Nephron (organoid): Measurements from ENCODE around the gene GSE1.

Experiments used
- H3K27ac Mint-ChIP-seq, 3 experiments: 2 replicates each; pipeline ENCODE4 v1.8.0; 2020; ENCODE audit warnings: mixed read lengths in 3 of 3, mild to moderate bottlenecking in 2 of 3, moderate library complexity in 1 of 3
- H3K27me3 Mint-ChIP-seq: 2 replicates; pipeline ENCODE4 v1.8.0; 2021; ENCODE audit warnings: low read depth, mild to moderate bottlenecking, moderate library complexity, mixed read lengths
- H3K36me3 Mint-ChIP-seq: 2 replicates; pipeline ENCODE4 v1.8.0; 2020; ENCODE audit warnings: low read depth, mixed read lengths
- H3K4me1 Mint-ChIP-seq: 2 replicates; pipeline ENCODE4 v1.8.0; 2020; ENCODE audit warnings: mixed read lengths
- H3K4me3 Mint-ChIP-seq, 3 experiments: 2 replicates each; pipeline ENCODE4 v1.8.0; 2020; ENCODE audit warnings: mild to moderate bottlenecking in 3 of 3, mixed read lengths in 3 of 3, moderate library complexity in 2 of 3
- H3K9me3 Mint-ChIP-seq: 2 replicates; pipeline ENCODE4 v1.8.0; 2020; ENCODE audit warnings: mixed read lengths
- CTCF ChIP-seq, 3 experiments: fragments of 200-600 bp; sonication (generic); IDR thresholded peaks; one replicate each; pipeline ENCODE4 v1.5.0; 2021; ENCODE audit warnings: antibody characterized with exemption in 3 of 3; ENCODE audit not compliant: unreplicated experiment in 3 of 3

Gene GSE1

GRCh38 chr16:85601272-85601639 lies 11.9 kb upstream of the GSE1 start:
- H3K4me3 Mint-ChIP-seq = no peak overlapping the region
- peaks cover 62% of the 10 kb centered on the region for H3K4me1 Mint-ChIP-seq
- H3K36me3 Mint-ChIP-seq = no peaks in the 10 kb centered on the region
- H3K27ac Mint-ChIP-seq = peak overlapping the region; percentile 69 to 89 (median 85)
- TF ChIP-seq CTCF (IDR thresholded peaks at IDR 0.05; ENCODE audit: unreplicated experiment in 3 of 3) = no peak
- H3K27me3 Mint-ChIP-seq = peaks cover 4% of the 10 kb centered on the region
- H3K9me3 Mint-ChIP-seq = no peaks in the 10 kb centered on the region

- Mint-ChIP-seq H3K4me1 (peaks cover 66% of the 10 kb centered on the region), H3K4me3 (peak overlapping the region in 1 of 3 experiments; percentile 11), H3K9me3 (no peaks in the 10 kb centered on the region), H3K27me3 (peaks cover 4% of the 10 kb centered on the region), H3K27ac (peak overlapping the region; percentile 69 to 89 (median 85)), H3K36me3 (no peaks in the 10 kb centered on the region)
- TF ChIP-seq CTCF (IDR thresholded peaks at IDR 0.05; ENCODE audit: unreplicated experiment in 3 of 3) = no peak
These were observed 11.3 kb upstream of the GSE1 start for GRCh38 chr16:85601730-85602401.

- peak overlapping the region; percentile 67 to 89 (median 77) for H3K27ac Mint-ChIP-seq
- H3K9me3 Mint-ChIP-seq = no peaks in the 10 kb centered on the region
- H3K4me3 Mint-ChIP-seq = peak overlapping the region in 2 of 3 experiments; percentile 21 to 42
- H3K27me3 Mint-ChIP-seq = peaks cover 4% of the 10 kb centered on the region
- peaks cover 71% of the 10 kb centered on the region for H3K4me1 Mint-ChIP-seq
- no peaks in the 10 kb centered on the region for H3K36me3 Mint-ChIP-seq
- TF ChIP-seq CTCF (IDR thresholded peaks at IDR 0.05; ENCODE audit: unreplicated experiment in 3 of 3) = no peak
These were observed 10.5 kb upstream of the GSE1 start for GRCh38 chr16:85602402-85603202.

GRCh38 chr16:85603203-85603755 lies 9.8 kb upstream of the GSE1 start:
- Mint-ChIP-seq H3K9me3 (no peaks in the 10 kb centered on the region), H3K4me3 (peak overlapping the region in 1 of 3 experiments; percentile 42), H3K27ac (peak overlapping the region; percentile 67 to 89 (median 77)), H3K36me3 (no peaks in the 10 kb centered on the region), H3K4me1 (peaks cover 74% of the 10 kb centered on the region), H3K27me3 (peaks cover 4% of the 10 kb centered on the region)
- TF ChIP-seq CTCF (IDR thresholded peaks at IDR 0.05; ENCODE audit: unreplicated experiment in 3 of 3) = no peak

GRCh38 chr16:85604145-85604705 lies 8.9 kb upstream of the GSE1 start:
- Mint-ChIP-seq H3K27ac (peak overlapping the region; percentile 33 to 66 (median 55)), H3K27me3 (peaks cover 13% of the 10 kb centered on the region), H3K4me1 (peaks cover 77% of the 10 kb centered on the region), H3K9me3 (no peaks in the 10 kb centered on the region), H3K4me3 (no peak overlapping the region), H3K36me3 (no peaks in the 10 kb centered on the region)
- no peak for TF ChIP-seq CTCF (IDR thresholded peaks at IDR 0.05; ENCODE audit: unreplicated experiment in 3 of 3)
